GM18505 (cell line): ENCODE data around the gene ADAMTS2.

Source experiments
- ATAC-seq: cut with Tn5 transposase; IDR thresholded peaks from one replicate; pipeline ENCODE4 v1.9.1; 2021; ENCODE audit not compliant: unreplicated experiment
- POLR2A ChIP-seq: IDR thresholded peaks from 4 replicates; pipeline ENCODE4 v1.6.1; 2011; ENCODE audit warnings: borderline replicate concordance; ENCODE audit not compliant: insufficient read depth, insufficient read length; ENCODE audit errors: extremely low read depth

Gene ADAMTS2

DNA sequence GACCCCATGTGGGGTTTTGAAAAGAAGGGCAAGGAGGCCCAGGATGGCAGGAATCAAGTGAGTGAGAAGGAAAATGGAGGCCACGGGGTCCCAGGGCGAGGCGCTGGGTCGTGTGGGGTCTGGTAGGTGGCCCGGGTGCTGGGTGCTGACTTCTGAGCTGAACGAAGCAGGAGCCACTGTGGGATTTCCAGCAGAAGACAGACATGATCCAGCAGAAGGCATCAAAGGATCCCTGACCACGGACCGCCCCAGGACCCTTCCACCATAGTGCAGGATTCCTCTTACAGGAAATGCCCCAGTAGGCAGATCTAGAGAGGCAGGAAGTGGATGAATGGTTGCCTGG is 106.7 kb downstream of the ADAMTS2 start:
- no peak for TF ChIP-seq POLR2A
- ATAC-seq = no peak

- TF ChIP-seq POLR2A = no peak
- no peak for ATAC-seq
These were observed 107.3 kb downstream of the ADAMTS2 start for GRCh38 chr5:179237770-179238627.

GRCh38 chr5:179235416-179236400 is 109.6 kb downstream of the ADAMTS2 start:
- no peak for ATAC-seq
- TF ChIP-seq POLR2A = no peak

- TF ChIP-seq POLR2A = no peak
- ATAC-seq = no peak
These were observed 110.6 kb downstream of the ADAMTS2 start for GRCh38 chr5:179234563-179235135.

DNA sequence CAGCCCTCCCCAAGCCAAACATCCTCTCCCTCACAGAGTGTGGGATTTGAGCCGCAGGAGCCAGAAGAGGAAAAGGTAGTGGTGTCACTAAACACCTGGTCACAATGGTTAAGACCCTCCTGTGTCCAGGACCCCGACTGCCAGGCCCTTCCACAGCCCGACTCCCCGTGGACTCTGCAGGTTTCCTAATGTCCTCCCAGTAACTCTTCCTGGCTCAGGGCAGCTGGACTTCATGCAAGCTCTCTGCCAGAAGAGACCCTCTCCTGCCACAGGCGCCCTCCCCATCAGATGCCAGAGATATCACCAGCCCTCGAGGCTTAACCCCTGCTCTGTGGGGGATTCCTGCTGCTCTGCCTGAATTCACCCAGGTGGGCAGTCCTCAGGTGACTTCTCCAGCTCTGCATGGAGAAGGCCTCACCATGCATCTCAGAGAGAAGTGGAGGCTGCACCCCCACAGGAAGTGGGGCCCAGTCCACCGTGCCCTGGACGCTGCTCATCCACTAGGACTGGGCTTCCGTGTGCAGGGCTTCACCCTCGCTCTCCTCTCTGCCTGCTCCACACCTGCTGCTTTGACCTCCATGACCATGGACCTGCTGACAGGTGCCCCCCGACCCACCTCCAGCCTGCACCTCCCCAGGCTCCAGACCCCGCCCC is 111.2 kb downstream of the ADAMTS2 start:
- no peak for ATAC-seq
- no peak for TF ChIP-seq POLR2A

DNA sequence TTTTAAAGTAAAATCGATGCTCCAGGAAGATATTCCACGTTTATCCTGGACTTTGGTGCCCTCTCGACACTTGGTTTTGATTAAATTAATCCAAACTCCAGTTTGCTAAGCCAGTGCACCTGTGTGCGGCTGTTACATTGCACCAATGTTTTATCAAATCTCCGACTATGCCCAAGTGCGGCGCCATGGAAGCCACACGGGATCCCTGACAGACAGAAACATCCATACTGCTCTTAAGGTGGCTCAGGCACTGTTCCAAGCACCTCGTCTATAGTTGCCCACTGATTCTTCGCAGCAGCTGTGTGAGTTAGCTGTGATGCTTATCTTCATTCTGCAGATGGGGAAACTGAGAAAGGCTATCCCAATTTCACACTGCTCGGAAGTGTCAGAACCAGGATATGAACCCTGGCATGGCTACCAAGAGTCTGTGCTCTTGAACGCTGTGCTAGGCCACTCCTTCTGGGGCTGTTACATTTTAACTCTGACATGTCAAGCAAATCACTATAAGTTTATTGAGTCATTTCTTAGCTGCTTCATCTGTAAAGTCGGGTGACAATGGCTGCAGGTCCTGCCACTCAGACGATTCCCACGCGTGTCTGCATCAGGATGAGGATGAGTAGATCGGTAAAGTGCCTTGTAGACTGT is 113.0 kb downstream of the ADAMTS2 start:
- no peak for ATAC-seq
- no peak for TF ChIP-seq POLR2A

- no peak for ATAC-seq
- no peak for TF ChIP-seq POLR2A
These were observed 114.0 kb downstream of the ADAMTS2 start for GRCh38 chr5:179231309-179231708.

DNA sequence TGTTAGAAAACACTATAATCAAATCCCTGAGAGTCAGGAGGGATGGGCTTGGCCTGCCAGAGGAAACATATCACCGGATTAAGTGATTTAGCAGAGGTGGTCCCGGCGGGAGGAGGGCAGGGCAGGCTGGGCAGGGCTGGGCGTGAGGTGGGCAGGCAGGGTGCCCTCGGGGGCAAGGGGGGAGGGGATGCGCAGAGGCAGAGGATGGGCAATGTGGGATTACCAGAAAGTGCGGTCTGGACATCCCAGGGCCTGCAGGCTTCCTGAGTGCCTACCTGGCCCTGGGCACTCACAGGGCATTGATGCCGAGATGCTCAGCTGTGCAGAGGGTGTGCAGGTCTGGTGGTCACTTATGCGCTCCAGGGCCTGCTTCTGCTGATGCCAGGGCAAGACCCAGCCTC is 115.2 kb downstream of the ADAMTS2 start:
- no peak for ATAC-seq
- no peak for TF ChIP-seq POLR2A

DNA sequence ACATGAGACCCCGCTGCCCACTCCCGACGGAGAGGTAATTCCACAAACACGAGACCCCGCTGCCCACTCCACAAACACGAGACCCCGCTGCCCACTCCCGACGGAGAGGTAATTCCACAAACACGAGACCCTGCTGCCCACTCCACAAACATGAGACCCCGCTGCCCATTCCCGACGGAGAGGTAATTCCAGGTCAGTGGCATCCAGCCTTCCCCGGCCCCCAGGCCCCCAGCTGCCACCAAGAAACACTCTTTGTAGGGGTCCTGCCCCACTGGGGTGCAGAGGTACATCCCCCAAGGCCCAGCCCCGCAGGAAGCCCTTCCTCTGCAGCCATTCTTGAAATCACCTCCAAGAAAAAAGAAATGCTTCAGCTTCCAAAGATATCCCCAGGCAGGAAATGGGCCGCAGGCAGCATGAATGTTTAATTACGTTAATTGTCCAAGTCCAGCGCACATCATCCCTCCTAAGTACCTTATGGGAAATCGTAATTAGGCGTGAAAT is 115.9 kb downstream of the ADAMTS2 start:
- TF ChIP-seq POLR2A = no peak

DNA sequence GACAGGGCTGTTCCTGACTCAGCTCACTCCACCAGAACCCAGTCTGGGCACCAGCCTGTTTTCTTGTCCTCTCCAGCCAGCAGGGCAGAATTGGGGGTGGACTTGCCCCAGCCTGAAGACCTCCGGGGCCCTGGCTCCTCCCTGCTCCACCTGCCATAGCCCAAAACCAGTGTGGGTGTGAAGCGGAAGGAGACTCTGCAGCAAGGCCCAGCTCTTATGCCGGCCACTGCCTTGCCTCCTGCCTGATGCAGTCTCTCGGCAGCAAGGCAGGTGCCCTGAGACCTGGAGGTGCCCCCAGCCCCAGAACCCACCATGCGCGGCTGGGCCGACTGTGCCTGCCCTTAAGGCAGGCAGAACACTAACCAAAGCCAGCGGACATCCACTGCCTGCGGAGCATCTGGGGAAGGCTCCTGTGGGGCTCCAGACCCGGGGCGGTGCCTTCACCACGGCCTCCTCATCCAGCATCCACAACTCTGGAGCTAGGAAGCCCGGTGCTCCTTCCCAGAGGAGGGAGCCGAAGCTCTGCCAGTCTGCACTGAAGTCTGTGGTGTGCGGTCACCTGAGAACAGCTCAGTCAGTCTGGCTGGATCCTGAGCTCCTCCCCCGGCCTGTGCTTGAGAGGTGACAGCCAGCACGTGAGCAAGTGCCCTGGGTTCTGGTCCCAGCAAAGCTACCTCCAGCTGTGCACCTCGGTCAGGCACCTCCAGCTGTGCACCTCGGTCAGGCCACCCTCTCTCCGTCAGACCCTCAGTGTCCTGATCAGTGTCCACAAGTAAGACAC is 116.7 kb downstream of the ADAMTS2 start:
- no peak for TF ChIP-seq POLR2A
- no peak for ATAC-seq

More for the DNA sequence above, 115.9 kb downstream of the ADAMTS2 start:
- no peak for ATAC-seq

DNA sequence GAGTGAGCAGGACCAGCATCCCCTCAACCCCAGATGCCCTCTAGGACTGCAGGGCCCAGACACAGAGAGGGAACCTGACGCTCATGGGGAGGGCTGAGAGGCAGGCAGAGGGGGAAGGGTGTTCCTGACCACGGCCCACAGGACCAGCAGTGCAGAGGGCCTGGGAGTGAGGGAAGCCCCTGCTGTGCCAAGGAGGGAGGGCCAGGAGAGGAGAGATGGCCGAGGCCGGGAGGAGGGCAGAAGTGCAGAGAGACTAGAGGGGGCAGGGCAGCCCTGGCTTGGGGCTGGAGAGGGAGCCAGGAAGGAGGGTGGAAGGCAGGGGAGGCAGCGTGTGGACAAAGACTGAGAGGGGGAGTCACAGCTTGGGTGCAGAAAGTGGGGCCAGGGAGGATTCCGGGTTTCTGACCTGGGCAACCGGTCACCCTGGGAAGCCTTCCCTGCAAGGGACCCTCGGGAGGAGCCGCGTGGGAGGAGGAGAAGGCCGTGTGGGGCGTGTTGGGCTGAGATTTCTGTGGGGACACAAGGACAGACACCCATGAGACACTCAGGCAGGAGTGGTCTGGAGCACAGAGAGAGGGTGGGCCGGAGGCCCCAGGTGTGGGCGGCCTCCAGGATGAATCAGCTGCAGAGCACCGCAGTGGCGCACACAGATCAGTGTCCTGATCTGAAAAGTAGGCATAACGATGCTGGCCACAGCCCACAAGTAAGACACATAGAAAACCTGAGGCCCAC is 117.5 kb downstream of the ADAMTS2 start:
- no peak for TF ChIP-seq POLR2A
- ATAC-seq = no peak

- no peak for TF ChIP-seq POLR2A
- ATAC-seq = no peak
These were observed 118.1 kb downstream of the ADAMTS2 start for GRCh38 chr5:179227229-179227579.

DNA sequence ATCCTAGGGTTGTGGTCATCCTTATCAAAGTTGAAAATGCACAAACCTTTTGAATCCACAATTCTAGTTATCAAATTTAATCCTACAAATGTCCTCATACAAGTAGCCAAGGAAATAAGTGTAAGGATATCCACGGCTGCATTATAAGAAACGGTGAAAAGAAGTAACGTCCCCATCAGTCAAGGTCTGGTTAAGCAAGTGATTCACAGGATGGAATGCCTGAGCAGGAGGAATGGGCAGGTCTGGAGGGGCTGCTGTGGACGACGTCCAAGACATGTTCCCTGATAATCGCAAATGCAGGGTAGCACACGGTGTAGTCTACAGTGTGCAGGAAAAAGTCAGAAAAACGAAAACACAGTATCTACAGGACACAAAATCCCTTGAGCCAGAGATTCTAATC is 118.6 kb downstream of the ADAMTS2 start:
- no peak for ATAC-seq
- TF ChIP-seq POLR2A = no peak
